ENCODE measurements around the gene TRIO.

Gene TRIO

DNA sequence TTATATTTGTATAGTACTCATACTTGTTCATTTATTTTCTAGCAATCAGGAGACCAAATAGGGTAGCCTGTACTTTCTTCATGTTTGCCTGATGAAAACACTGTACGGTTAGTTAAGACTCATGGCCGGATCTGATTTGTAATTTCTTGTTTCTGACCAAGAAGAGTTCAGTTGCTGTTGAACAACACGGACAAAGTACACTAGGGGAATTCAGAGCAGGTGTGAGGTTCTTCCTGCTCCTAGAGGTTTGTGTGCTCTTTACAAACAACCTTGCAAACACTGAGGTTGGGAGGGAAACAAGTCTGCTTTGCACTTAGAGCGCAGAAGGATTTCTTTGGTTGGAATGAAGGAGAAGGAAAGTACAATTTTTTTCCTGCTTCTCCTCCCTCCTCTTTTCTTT is 69.7 kb downstream of the TRIO start:
- no peak for DNase-seq

- DNase-seq, result no peak
Measured at GRCh38 chr5:14213253-14213652, 70.1 kb downstream of the TRIO start.

- no peak for DNase-seq
Measured at GRCh38 chr5:14213813-14214585, 70.9 kb downstream of the TRIO start.

DNA sequence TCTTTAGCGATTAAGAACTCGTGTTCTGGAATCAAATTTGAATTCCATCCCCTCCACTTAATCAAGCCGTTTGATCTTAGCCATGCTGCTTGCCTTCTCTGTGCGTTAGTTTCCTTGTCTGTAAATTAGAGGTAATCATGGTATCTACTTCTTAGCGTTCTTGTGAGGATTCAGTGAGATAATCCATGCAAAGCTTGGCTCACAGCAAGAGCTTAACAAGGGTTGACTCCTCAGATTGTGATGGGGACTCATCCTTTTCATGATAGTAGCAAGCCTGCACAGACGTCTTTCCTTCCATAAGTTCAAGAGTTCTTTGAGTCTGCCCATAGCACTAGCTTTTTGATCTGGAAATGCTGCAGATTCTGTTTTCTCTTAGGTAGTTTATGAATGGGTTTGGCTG is 72.8 kb downstream of the TRIO start:
- DNase-seq, result no peak

DNA sequence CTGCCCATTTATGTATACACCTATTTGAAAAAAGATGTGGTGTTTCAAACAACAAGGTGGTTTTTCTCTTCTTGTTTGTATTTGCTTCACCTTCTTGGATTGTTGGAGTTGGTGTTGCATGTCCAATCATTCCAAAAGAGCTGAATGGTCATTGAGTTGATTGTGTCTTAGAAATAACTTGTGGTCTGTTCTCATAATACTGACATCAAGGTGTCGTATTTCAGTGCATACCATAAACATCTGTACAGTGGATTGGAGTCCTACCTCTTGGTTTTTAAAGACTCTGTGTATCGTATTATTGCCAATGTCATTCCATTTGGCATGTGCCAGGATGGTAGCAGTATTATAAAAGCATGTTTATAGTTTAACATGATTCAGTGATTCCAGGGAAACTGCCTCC is 73.2 kb downstream of the TRIO start:
- DNase-seq, result no peak

- DNase-seq, result no peak
Measured at GRCh38 chr5:14216902-14217301, 73.8 kb downstream of the TRIO start.

DNA sequence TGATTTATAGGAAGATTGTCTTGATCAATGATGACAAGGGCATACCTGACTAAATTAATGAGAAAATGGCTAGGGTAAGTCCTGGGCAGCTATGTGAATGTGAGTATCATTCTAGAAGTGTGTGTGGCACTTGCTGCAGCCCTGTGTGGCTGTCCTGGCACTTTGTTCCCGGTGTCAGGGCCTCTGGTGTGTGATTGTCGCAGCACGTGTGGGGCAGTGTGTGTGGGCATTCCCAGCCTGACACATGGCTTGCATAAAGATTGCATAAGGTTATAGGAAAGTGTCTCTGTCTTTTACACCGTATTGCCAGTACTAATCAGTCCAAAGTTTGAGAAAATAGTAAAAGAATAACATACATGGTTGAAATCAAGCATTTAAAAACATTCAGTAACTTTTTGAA is 74.4 kb downstream of the TRIO start:
- no peak for DNase-seq

- no peak for DNase-seq
Measured at GRCh38 chr5:14218011-14218410, 74.9 kb downstream of the TRIO start.

DNA sequence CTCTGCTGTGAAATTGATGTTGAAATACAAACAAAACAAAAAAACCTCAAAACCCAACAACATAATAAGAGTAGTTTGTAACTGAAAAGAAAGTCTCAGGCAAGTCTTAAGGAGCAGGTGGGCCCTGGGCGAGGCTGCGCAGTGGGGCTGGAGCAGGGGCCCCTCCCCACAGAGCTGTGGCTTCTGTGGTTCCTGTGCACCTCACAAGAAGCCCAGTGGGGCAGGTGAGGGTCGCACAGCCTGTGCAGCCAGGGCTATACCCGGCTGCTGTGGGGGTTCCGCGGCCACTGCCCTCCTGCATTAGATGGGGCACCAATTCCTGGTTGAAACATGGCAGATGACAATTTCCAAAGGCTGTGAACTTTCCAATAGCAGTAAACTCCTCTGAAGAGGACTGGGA is 75.3 kb downstream of the TRIO start:
- DNase-seq, result no peak

DNA sequence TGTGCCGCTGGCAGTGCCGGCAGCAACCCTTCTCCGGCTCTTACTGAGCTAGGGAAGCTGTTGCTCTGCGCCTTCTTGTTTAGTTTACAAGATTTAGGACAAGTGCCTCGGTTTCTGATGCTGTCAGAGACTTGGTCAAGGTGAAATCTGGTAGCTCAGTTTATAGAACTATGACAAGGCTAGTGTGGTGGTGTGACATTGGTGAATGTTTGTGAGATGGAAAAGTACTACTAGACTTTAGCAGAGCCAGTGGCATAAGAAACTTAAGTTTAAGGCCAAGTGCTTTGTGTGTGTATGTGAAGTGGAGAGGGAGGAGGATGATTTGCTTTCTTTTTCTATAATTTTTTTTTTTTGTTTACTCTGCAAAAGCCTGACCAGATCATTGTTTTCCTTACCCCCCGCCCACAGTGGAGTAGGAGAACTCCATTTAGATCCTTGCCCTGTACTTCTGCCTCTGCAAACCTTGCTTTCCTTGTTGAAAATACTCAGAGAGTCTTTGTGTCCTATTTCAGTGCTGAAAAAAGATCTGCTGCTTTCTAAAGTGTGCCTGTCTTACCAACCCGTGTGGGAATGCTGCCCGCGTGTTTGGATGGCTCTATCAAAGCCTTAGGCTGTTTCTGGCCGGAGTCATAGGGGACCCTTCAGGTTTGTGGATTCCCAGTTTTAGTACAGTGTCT is 75.9 kb downstream of the TRIO start:
- DNase-seq, result no peak

- DNase-seq, result no peak
Measured at GRCh38 chr5:14219800-14220512, 76.8 kb downstream of the TRIO start.

DNA sequence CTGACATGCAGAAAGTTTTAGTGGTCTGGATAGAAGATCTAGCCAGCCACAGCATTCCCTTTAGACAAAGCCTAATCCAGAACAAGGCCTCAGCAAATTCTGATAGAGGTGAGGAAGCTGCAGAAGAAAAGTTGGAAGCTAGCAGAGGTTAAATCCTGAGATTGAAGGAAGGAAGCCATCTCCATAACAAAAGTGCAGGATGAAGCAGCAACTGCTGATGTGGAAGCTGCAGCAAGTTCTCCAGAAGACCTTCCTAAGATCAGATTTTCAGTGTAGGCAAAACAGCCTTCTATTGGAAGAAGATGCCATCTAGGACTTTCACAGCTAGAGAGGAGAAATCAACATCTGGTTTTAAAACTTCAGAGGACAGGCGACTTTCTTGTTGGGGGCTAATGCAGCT is 77.5 kb downstream of the TRIO start:
- DNase-seq, result no peak

DNA sequence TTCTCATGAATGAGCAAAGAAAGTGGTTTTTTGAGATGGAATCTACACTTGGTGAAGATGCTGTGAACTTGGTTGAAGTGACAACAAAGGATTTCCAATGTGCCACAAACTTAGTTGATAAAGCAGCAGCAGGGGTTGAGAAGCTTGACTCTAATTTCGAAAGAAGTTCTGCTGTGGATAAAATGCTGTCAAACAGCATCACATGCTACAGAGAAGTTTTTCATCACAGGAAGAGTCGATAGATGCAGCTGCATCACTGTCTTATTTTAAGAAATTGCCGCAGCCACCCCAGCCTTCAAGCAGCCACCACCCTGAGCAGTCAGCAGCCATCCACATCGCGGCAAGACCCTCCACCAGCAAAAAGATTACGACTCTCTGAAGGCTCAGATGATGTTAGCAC is 78.6 kb downstream of the TRIO start:
- DNase-seq, result no peak

DNA sequence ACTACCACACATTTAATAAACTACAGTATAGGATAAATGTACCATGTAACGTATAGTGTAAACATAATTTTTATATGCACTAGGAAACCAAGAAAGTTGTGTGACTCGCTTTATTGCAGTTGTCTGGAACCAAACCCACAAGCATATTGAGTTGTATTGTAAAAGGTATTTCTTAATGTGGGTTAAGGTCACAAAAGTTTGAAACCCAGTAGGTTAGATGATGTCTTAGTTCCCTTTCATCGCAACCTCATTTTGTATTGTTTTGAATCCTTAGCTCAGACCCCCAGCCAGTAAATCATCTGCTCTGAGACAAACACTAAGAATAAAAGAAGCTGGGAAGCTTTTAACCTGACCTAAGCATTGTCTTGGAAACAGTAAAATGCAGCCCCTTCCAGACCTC is 79.1 kb downstream of the TRIO start:
- no peak for DNase-seq

DNA sequence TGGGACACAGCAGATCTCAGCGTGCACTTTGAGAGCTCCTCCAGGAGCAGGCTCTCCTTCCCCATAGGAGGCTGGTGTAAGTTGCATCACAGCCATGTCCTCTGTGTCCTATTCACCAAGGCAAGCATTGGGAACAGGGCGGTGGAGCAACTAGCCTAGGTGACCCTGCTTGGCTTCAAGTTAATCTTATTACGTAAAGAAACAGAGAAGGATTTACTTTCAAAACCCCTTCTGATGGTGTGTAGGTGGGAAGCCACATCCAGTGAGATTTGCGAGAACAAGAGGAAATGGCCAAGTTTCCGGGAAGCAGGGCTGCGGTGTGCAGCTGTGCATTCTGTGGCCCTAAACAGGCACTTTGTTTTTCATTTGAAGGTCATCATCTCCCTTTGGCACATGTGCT is 80.2 kb downstream of the TRIO start:
- no peak for DNase-seq

- DNase-seq, result no peak
Measured at GRCh38 chr5:14225173-14225834, 82.2 kb downstream of the TRIO start.

DNA sequence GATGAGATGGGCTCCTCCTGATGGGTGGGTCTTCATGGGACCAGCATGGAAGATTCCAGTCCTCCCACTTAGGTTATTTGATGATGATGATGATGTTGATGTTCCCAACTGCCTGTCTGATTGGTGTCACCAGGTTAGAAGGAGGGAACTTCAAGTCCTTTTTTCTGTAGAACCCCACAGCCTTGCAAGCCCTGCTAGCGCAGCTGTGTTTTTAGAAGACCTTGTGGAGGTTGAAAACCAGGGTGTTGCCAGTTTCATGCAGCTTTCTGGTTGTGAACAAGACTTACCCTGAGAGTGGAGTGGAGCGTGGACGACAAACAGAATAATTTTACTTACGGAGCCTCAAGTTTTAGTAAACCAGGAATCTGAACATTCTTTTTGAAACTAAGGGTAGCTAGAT is 83.0 kb downstream of the TRIO start:
- DNase-seq, result no peak

GRCh38 chr5:14226554-14226953 is 83.4 kb downstream of the TRIO start:
- no peak for DNase-seq

GRCh38 chr5:14226992-14227391 is 83.8 kb downstream of the TRIO start:
- no peak for DNase-seq

GRCh38 chr5:14227513-14227912 is 84.4 kb downstream of the TRIO start:
- no peak for DNase-seq

GRCh38 chr5:14228219-14228618 is 85.1 kb downstream of the TRIO start:
- DNase-seq, result no peak

GRCh38 chr5:14229181-14229580 is 86.0 kb downstream of the TRIO start:
- DNase-seq, result no peak

- no peak for DNase-seq
Measured at GRCh38 chr5:14229734-14230133, 86.6 kb downstream of the TRIO start.

GRCh38 chr5:14231156-14231555 is 88.0 kb downstream of the TRIO start:
- DNase-seq, result no peak

Data from stimulated activated CD4-positive, alpha-beta T cell treated with anti-CD3 and anti-CD28 coated beads, Interleukin-4, amount 100 ng/mL, for 24 hours (primary cell).